ENCODE data around the gene S100A11. TPM values are rescaled to one million over a fixed set of nuclear protein-coding genes. Genes with fewer than 3 reads are reported as not detected.
A peak's percentile ranks its signal among the peaks of the same experiment; 100 is the strongest.

Gene S100A11
- total RNA-seq, 2 donors from 2014 or later: 59.0 to 172 TPM

DNA sequence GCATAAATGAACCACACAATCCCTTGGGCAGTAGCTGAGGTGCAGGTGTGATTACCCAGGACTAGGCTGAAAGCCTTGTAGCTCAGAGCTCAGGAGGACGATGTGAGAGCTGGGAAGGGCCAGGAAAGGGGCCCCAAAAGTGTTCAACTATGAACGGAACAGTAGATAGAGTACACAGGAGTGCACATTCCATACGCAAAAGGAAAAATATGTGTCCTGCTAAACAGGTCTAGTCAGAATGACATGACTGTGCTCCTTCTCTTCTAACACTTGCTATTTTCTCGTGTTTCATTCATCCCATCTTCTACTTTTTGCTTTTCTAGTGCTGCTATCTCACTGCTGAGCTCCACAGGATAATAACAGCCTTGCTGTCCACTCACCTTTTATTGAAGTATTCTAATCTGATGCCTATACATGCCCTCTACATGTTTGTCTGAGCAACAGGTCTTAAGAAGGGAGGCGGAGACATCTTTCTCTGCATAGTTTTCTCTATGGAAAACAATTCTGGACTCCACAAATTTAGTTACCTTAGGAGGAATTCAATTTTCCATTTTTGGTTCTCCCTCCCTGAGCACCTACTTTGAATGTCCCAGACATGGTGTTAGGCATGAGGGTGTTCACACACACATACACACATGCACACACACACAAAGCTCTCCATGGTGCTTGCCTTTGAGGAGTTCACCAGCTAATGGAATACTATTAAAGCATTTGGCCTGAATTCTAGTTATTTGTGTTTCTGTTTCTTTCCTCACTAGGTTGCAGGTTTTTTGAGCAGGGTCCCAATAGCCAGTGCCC lies 46.5 kb downstream of the S100A11 start:
- Histone ChIP-seq H3K36me3 (peaks cover 15% of the 10 kb centered on the region), H3K9me3 (no peaks in the 10 kb centered on the region), H3K27ac (peak overlapping the region; percentile 43 to 96), H3K4me3 (peak overlapping the region in 1 of 2 donors; percentile 94), H3K4me1 (peaks cover 4 to 66% of the 10 kb centered on the region in 2 donors), H3K27me3 (no peaks in the 10 kb centered on the region)
- TF ChIP-seq, protein P1, sequence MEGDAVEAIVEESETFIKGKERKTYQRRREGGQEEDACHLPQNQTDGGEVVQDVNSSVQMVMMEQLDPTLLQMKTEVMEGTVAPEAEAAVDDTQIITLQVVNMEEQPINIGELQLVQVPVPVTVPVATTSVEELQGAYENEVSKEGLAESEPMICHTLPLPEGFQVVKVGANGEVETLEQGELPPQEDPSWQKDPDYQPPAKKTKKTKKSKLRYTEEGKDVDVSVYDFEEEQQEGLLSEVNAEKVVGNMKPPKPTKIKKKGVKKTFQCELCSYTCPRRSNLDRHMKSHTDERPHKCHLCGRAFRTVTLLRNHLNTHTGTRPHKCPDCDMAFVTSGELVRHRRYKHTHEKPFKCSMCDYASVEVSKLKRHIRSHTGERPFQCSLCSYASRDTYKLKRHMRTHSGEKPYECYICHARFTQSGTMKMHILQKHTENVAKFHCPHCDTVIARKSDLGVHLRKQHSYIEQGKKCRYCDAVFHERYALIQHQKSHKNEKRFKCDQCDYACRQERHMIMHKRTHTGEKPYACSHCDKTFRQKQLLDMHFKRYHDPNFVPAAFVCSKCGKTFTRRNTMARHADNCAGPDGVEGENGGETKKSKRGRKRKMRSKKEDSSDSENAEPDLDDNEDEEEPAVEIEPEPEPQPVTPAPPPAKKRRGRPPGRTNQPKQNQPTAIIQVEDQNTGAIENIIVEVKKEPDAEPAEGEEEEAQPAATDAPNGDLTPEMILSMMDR (IDR thresholded peaks at IDR 0.05): no peak
- DNase-seq (ENCODE audit: low spot score): no peak

DNA sequence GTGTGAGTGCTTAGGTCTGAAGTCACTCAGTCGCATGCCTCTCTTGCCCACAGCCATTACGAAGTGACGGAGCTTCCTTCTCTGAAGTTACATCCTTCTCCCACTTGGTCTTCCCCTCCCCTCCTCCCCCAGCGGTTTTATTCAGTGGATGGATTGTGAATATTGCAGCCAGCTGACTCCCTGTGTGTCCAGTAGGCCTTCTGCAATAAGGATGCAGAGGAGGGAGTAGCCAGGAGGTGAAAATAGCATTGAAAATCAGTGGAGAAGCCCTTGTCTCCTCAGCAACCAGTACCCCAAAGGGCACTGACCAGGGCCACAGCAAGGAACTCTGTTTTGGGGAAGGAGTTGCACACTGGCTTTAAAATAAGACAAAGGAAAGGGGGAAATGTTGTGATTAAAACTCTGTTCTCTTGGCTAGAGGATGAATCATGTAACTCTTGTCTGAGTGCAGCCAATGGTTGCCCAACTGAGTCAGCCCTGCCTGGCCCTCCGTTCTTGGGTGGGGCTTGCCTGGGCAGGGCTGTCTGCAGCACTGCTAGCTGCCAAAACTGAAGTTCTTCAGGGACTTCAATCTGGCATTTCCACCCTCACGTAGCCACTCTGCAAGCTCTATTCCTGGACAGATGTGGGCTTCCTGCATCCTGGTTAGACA lies 47.5 kb downstream of the S100A11 start:
- Histone ChIP-seq H3K9me3 (no peaks in the 10 kb centered on the region), H3K27me3 (no peaks in the 10 kb centered on the region), H3K36me3 (peaks cover 24% of the 10 kb centered on the region), H3K27ac (peak overlapping the region; percentile 43 to 96), H3K4me1 (peaks cover 4 to 62% of the 10 kb centered on the region in 2 donors), H3K4me3 (peak overlapping the region in 1 of 2 donors; percentile 0)
- DNase-seq (ENCODE audit: low spot score): peak; percentile 88
- TF ChIP-seq, protein P1 (IDR thresholded peaks at IDR 0.05): no peak

DNA sequence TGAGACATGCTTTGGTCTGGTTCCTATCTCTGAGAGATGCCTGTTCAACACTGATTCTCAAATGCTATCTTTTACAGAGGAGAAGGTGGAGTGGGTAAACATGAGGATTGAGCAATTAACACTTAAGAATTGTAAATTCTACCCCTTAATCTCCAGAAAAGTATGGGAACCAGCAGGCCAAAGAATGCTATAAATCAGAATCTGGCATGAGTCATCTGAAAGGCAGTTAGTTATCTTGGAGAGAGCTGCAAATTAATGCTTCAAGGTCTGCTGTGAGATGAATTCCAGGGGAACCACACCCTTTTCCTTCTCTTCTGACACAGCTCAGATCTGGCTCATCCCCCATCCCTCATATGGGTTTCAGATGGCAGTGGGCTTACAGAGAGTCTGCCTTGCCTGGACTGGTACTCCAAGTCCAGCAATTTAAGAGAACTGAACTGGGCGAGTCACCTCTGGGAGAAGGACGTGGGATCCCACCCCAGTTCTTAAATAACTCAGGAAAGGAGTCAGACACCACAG lies 48.3 kb downstream of the S100A11 start:
- TF ChIP-seq, protein P1 (IDR thresholded peaks at IDR 0.05): no peak
- no peaks in the 10 kb centered on the region for H3K27me3 ChIP-seq
- no peak overlapping the region for H3K4me3 ChIP-seq
- peak overlapping the region; percentile 43 to 96 for H3K27ac ChIP-seq
- DNase-seq (ENCODE audit: low spot score): no peak
- H3K9me3 ChIP-seq: no peaks in the 10 kb centered on the region
- H3K36me3 ChIP-seq: peaks cover 33% of the 10 kb centered on the region
- H3K4me1 ChIP-seq: peaks cover 4 to 65% of the 10 kb centered on the region in 2 donors

DNA sequence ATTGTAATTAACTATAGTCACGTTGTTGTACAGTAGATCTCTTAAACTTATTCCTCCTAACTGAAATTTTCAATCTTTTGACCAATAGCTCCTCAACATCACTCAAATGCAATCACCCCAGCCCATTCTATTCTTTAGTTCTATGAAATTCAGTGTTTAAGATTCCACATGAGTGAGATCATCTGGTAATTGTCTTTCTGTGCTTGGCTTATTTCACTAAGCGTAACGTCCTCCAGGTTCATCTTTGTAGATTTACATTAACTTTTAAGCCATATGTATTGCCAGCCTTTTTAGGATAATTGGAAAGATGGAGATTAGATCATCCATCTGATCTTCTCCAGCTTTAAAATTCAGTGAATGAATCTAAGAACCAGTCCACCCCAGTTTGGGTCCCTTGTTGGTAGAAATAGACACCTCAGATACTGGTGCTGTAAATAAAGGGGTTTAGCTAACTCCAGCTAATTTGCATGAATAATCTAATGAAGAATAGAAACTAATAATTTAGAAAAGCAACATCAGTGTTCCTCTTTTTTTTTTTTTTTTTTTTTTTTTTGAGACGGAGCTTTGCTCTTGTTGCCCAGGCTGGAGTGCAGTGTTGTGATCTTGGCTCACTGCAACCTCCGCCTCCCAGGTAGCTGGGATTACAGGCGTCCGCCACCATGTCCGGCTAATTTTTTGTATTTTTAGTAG lies 50.2 kb downstream of the S100A11 start:
- no peak overlapping the region for H3K27ac ChIP-seq

DNA sequence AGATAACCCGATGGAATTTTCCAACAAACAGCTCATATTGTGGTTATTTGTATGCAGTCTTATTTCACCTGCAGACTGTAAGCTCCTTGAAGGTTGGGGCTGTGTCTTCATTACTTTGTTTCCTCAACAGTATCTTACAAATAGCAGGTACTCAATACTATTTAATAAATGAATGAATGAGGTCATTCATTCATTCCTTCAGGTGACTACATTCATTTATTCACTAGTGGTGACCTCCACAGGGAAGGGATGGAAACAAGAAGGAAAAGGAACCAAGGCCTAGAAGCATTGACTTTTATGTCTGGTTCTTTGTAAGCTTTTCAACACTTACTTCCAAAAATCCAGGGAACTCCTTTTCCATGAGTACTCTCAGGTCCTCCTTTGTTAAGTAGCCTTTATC lies 51.0 kb downstream of the S100A11 start:
- H3K4me3 ChIP-seq: no peak overlapping the region
- TF ChIP-seq, protein P1 (IDR thresholded peaks at IDR 0.05): no peak
- peaks cover 4 to 57% of the 10 kb centered on the region in 2 donors for H3K4me1 ChIP-seq
- peaks cover 59% of the 10 kb centered on the region for H3K36me3 ChIP-seq
- H3K9me3 ChIP-seq: no peaks in the 10 kb centered on the region
- no peak for DNase-seq (ENCODE audit: low spot score)
- H3K27me3 ChIP-seq: no peaks in the 10 kb centered on the region
- H3K27ac ChIP-seq: no peak overlapping the region

More for the DNA sequence above, 50.2 kb downstream of the S100A11 start:
- no peak overlapping the region for H3K4me3 ChIP-seq
- TF ChIP-seq, protein P1 (IDR thresholded peaks at IDR 0.05): no peak
- H3K27me3 ChIP-seq: no peaks in the 10 kb centered on the region
- peaks cover 50% of the 10 kb centered on the region for H3K36me3 ChIP-seq
- H3K4me1 ChIP-seq: peaks cover 4 to 57% of the 10 kb centered on the region in 2 donors
- DNase-seq (ENCODE audit: low spot score): no peak
- H3K9me3 ChIP-seq: no peaks in the 10 kb centered on the region

Measured in right atrium auricular region (tissue), 2 donors.